ENCODE measurements around the gene TEX44.
"Not testable (repeated sequence)": the region's sequence is repeated elsewhere in the genome, so short reads cannot be mapped to it uniquely, and the experiment has no call there.

The TEX44 gene

GRCh38 chr2:231552752-231553151 is 39.9 kb upstream of the TEX44 start:
- no peak overlapping the region for H3K4me3 ChIP-seq (replicated peaks in 1 of 2; ENCODE audit: low read depth in 2 of 2, low read length in 2 of 2)
- no peak for TF ChIP-seq CTCF (IDR thresholded peaks at IDR 0.05; ENCODE audit: low read depth, low read length)
- no peak for DNase-seq (ENCODE audit: low read depth in 2 of 2)

- no peak for TF ChIP-seq CTCF (IDR thresholded peaks at IDR 0.05; ENCODE audit: low read depth, low read length)
- peak in 1 of 2 donors; percentile 7 for DNase-seq (ENCODE audit: low read depth in 2 of 2)
- peak overlapping the region in 1 of 2 donors; percentile 35 for H3K4me3 ChIP-seq (replicated peaks in 1 of 2; ENCODE audit: low read depth in 2 of 2, low read length in 2 of 2)
These were observed 38.3 kb upstream of the TEX44 start for GRCh38 chr2:231554327-231554726.

GRCh38 chr2:231554748-231555545 is 37.7 kb upstream of the TEX44 start:
- DNase-seq (ENCODE audit: low read depth in 2 of 2) = peak; percentile 73 to 92
- peak overlapping the region in 1 of 2 donors; percentile 35 for H3K4me3 ChIP-seq (replicated peaks in 1 of 2; ENCODE audit: low read depth in 2 of 2, low read length in 2 of 2)
- TF ChIP-seq CTCF (IDR thresholded peaks at IDR 0.05; ENCODE audit: low read depth, low read length) = no peak

- DNase-seq (ENCODE audit: low read depth in 2 of 2); H3K4me3 ChIP-seq (replicated peaks in 1 of 2; ENCODE audit: low read depth in 2 of 2, low read length in 2 of 2): not testable (repeated sequence)
These were observed 36.2 kb upstream of the TEX44 start for GRCh38 chr2:231556496-231556895.

- H3K4me3 ChIP-seq (replicated peaks in 1 of 2; ENCODE audit: low read depth in 2 of 2, low read length in 2 of 2) = no peak overlapping the region
- no peak for DNase-seq (ENCODE audit: low read depth in 2 of 2)
- TF ChIP-seq CTCF (IDR thresholded peaks at IDR 0.05; ENCODE audit: low read depth, low read length) = no peak
These were observed 35.7 kb upstream of the TEX44 start for GRCh38 chr2:231556981-231557380.

- DNase-seq (ENCODE audit: low read depth in 2 of 2) = peak; percentile 92 to 94
- no peak overlapping the region for H3K4me3 ChIP-seq (replicated peaks in 1 of 2; ENCODE audit: low read depth in 2 of 2, low read length in 2 of 2)
- TF ChIP-seq CTCF (IDR thresholded peaks at IDR 0.05; ENCODE audit: low read depth, low read length) = peak; percentile 71
These were observed 35.0 kb upstream of the TEX44 start for GRCh38 chr2:231557571-231558217.

- no peak overlapping the region for H3K4me3 ChIP-seq (replicated peaks in 1 of 2; ENCODE audit: low read depth in 2 of 2, low read length in 2 of 2)
- TF ChIP-seq CTCF (IDR thresholded peaks at IDR 0.05; ENCODE audit: low read depth, low read length) = peak; percentile 73
- peak; percentile 65 to 66 for DNase-seq (ENCODE audit: low read depth in 2 of 2)
These were observed 29.2 kb upstream of the TEX44 start for GRCh38 chr2:231563378-231563961.
